Measurements from ENCODE around the gene CARS2.

DNA sequence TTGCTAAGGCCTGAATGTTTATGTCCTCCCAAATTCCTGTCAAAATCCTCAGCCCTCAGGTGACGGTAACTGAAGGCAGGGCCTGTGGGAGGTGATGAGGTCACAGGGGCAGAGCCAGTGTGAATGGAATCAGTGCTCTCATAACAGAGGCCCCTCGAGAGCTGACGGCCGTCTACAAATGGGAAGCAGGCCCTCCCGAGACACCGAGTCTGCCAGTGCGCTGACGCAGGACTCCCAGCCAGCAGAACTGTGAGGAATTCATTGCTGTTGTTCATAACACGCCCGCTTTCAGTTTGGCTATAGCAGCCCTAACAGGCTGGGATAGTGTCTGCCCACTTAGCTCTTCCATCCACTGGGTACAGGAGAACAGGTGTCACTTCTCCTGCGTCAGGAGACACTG lies 41.2 kb downstream of the CARS2 start:
- no peak for TF ChIP-seq CTCF (IDR thresholded peaks at IDR 0.05; ENCODE audit: low read depth, low read length)
- TF ChIP-seq, protein P1, sequence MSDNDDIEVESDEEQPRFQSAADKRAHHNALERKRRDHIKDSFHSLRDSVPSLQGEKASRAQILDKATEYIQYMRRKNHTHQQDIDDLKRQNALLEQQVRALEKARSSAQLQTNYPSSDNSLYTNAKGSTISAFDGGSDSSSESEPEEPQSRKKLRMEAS (IDR thresholded peaks at IDR 0.05; ENCODE audit: low read depth, low read length): no peak
